ENCODE data around the gene GPX5. TPM values are rescaled to one million over a fixed set of nuclear protein-coding genes. Genes with fewer than 3 reads are reported as not detected.

GPX5 gene
- total RNA-seq, 1 donor from 2014 or later: not detected

GRCh38 chr6:28565823-28566526 lies 40.3 kb downstream of the GPX5 start:
- no peak for TF ChIP-seq CTCF (IDR thresholded peaks at IDR 0.05)
- H3K36me3 Mint-ChIP-seq (ENCODE audit: low read depth): no peaks in the 10 kb centered on the region
- no peak overlapping the region for H3K4me3 Mint-ChIP-seq (ENCODE audit: unreplicated experiment)
- no peak overlapping the region for H3K27ac Mint-ChIP-seq (ENCODE audit: unreplicated experiment)
- H3K9me3 Mint-ChIP-seq (ENCODE audit: low read depth): no peaks in the 10 kb centered on the region
- peaks cover 12% of the 10 kb centered on the region for H3K27me3 Mint-ChIP-seq (ENCODE audit: low read depth)
- H3K4me1 Mint-ChIP-seq (ENCODE audit: low read depth): no peaks in the 10 kb centered on the region
- no peak for DNase-seq (ENCODE audit: low spot score)

- no peak overlapping the region for H3K27ac Mint-ChIP-seq (ENCODE audit: unreplicated experiment)
- H3K9me3 Mint-ChIP-seq (ENCODE audit: low read depth): no peaks in the 10 kb centered on the region
- H3K4me3 Mint-ChIP-seq (ENCODE audit: unreplicated experiment): no peak overlapping the region
- DNase-seq (ENCODE audit: low spot score): no peak
- TF ChIP-seq CTCF (IDR thresholded peaks at IDR 0.05): no peak
- H3K4me1 Mint-ChIP-seq (ENCODE audit: low read depth): no peaks in the 10 kb centered on the region
- H3K36me3 Mint-ChIP-seq (ENCODE audit: low read depth): no peaks in the 10 kb centered on the region
- H3K27me3 Mint-ChIP-seq (ENCODE audit: low read depth): peaks cover 11% of the 10 kb centered on the region
Measured at GRCh38 chr6:28566527-28567252, 41.0 kb downstream of the GPX5 start.

GRCh38 chr6:28567506-28567905 lies 41.8 kb downstream of the GPX5 start:
- Mint-ChIP-seq H3K9me3 (ENCODE audit: low read depth) (no peaks in the 10 kb centered on the region), H3K36me3 (ENCODE audit: low read depth) (peaks cover 2% of the 10 kb centered on the region)

GRCh38 chr6:28568515-28569108 lies 42.9 kb downstream of the GPX5 start:
- H3K4me1 Mint-ChIP-seq (ENCODE audit: low read depth): no peaks in the 10 kb centered on the region
- peaks cover 6% of the 10 kb centered on the region for H3K36me3 Mint-ChIP-seq (ENCODE audit: low read depth)
- no peak for TF ChIP-seq CTCF (IDR thresholded peaks at IDR 0.05)
- H3K4me3 Mint-ChIP-seq (ENCODE audit: unreplicated experiment): no peak overlapping the region
- H3K27ac Mint-ChIP-seq (ENCODE audit: unreplicated experiment): no peak overlapping the region
- H3K27me3 Mint-ChIP-seq (ENCODE audit: low read depth): peaks cover 7% of the 10 kb centered on the region
- no peak for DNase-seq (ENCODE audit: low spot score)
- H3K9me3 Mint-ChIP-seq (ENCODE audit: low read depth): no peaks in the 10 kb centered on the region

More at GRCh38 chr6:28567506-28567905, 41.8 kb downstream of the GPX5 start:
- Mint-ChIP-seq H3K4me1 (ENCODE audit: low read depth) (no peaks in the 10 kb centered on the region), H3K4me3 (ENCODE audit: unreplicated experiment) (no peak overlapping the region), H3K27me3 (ENCODE audit: low read depth) (peaks cover 10% of the 10 kb centered on the region), H3K27ac (ENCODE audit: unreplicated experiment) (no peak overlapping the region)
- DNase-seq (ENCODE audit: low spot score): no peak
- no peak for TF ChIP-seq CTCF (IDR thresholded peaks at IDR 0.05)

- H3K4me3 Mint-ChIP-seq (ENCODE audit: unreplicated experiment): no peak overlapping the region
- no peak overlapping the region for H3K27ac Mint-ChIP-seq (ENCODE audit: unreplicated experiment)
- peaks cover 10% of the 10 kb centered on the region for H3K36me3 Mint-ChIP-seq (ENCODE audit: low read depth)
- H3K9me3 Mint-ChIP-seq (ENCODE audit: low read depth): no peaks in the 10 kb centered on the region
- H3K27me3 Mint-ChIP-seq (ENCODE audit: low read depth): peaks cover 2% of the 10 kb centered on the region
- no peak for DNase-seq (ENCODE audit: low spot score)
- no peaks in the 10 kb centered on the region for H3K4me1 Mint-ChIP-seq (ENCODE audit: low read depth)
- TF ChIP-seq CTCF (IDR thresholded peaks at IDR 0.05): no peak
Measured at GRCh38 chr6:28569748-28570147, 44.1 kb downstream of the GPX5 start.

Measured in chondrocyte (in vitro differentiated cells).